HL-60 (cell line): Measurements from ENCODE around the gene SOCS3.

Source experiments
- GABPA ChIP-seq: IDR thresholded peaks from 2 replicates; pipeline ENCODE4 v1.6.1; 2012; ENCODE audit warnings: low read depth
- POLR2AphosphoS5 ChIP-seq: IDR thresholded peaks from 2 replicates; pipeline ENCODE4 v1.6.1; 2012; ENCODE audit warnings: low read depth
- TF ChIP-seq, protein P1 (sequence below): IDR thresholded peaks from one replicate; pipeline ENCODE4 v1.5.1; 2011; ENCODE audit warnings: low read length, control low read depth, inconsistent platforms; ENCODE audit not compliant: insufficient read depth
- TF ChIP-seq, protein P2 (sequence below): IDR thresholded peaks from 2 replicates; pipeline ENCODE4 v1.6.1; 2012; ENCODE audit warnings: low read depth; ENCODE audit not compliant: insufficient replicate concordance

- TF ChIP-seq, protein P1, sequence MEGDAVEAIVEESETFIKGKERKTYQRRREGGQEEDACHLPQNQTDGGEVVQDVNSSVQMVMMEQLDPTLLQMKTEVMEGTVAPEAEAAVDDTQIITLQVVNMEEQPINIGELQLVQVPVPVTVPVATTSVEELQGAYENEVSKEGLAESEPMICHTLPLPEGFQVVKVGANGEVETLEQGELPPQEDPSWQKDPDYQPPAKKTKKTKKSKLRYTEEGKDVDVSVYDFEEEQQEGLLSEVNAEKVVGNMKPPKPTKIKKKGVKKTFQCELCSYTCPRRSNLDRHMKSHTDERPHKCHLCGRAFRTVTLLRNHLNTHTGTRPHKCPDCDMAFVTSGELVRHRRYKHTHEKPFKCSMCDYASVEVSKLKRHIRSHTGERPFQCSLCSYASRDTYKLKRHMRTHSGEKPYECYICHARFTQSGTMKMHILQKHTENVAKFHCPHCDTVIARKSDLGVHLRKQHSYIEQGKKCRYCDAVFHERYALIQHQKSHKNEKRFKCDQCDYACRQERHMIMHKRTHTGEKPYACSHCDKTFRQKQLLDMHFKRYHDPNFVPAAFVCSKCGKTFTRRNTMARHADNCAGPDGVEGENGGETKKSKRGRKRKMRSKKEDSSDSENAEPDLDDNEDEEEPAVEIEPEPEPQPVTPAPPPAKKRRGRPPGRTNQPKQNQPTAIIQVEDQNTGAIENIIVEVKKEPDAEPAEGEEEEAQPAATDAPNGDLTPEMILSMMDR, result no peak
- TF ChIP-seq POLR2AphosphoS5, result no peak
- TF ChIP-seq, protein P2, sequence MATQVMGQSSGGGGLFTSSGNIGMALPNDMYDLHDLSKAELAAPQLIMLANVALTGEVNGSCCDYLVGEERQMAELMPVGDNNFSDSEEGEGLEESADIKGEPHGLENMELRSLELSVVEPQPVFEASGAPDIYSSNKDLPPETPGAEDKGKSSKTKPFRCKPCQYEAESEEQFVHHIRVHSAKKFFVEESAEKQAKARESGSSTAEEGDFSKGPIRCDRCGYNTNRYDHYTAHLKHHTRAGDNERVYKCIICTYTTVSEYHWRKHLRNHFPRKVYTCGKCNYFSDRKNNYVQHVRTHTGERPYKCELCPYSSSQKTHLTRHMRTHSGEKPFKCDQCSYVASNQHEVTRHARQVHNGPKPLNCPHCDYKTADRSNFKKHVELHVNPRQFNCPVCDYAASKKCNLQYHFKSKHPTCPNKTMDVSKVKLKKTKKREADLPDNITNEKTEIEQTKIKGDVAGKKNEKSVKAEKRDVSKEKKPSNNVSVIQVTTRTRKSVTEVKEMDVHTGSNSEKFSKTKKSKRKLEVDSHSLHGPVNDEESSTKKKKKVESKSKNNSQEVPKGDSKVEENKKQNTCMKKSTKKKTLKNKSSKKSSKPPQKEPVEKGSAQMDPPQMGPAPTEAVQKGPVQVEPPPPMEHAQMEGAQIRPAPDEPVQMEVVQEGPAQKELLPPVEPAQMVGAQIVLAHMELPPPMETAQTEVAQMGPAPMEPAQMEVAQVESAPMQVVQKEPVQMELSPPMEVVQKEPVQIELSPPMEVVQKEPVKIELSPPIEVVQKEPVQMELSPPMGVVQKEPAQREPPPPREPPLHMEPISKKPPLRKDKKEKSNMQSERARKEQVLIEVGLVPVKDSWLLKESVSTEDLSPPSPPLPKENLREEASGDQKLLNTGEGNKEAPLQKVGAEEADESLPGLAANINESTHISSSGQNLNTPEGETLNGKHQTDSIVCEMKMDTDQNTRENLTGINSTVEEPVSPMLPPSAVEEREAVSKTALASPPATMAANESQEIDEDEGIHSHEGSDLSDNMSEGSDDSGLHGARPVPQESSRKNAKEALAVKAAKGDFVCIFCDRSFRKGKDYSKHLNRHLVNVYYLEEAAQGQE, result no peak
- TF ChIP-seq GABPA, result no peak
Observed at GRCh38 chr17:78399693-78400144, 39.8 kb upstream of the SOCS3 start.
